Smooth muscle cell (in vitro differentiated cells): ENCODE measurements around the gene TNS2. TPM values are rescaled to one million over a fixed set of nuclear protein-coding genes. Genes with fewer than 3 reads are reported as not detected.

Experiments used
- DNase-seq: peaks from one replicate; lab custom pipeline; 2025; ENCODE audit not compliant: unreplicated experiment; lab: John Stamatoyannopoulos, UW
- H2AFZ ChIP-seq: fragments of 200-600 bp; sonication (generic); 2 replicates; pipeline ENCODE4 v1.6.0; 2016; ENCODE audit warnings: antibody characterized with exemption, low read depth, mild to moderate bottlenecking
- H3F3A ChIP-seq: fragments of 200-600 bp; sonication (generic); 2 replicates; pipeline ENCODE4 v1.6.0; 2017; ENCODE audit warnings: antibody characterized with exemption, low read depth
- H3K27ac ChIP-seq: fragments of 200-600 bp; sonication (generic); 2 replicates; pipeline ENCODE4 v1.5.1; 2016; ENCODE audit warnings: low read depth, mild to moderate bottlenecking
- H3K27me3 ChIP-seq: fragments of 200-600 bp; sonication (generic); 2 replicates; pipeline ENCODE4 v1.6.1; 2016; ENCODE audit warnings: low read depth, mild to moderate bottlenecking
- H3K36me3 ChIP-seq: fragments of 200-600 bp; sonication (generic); 2 replicates; pipeline ENCODE4 v1.5.1; 2016; ENCODE audit warnings: low read depth
- H3K4me1 ChIP-seq: fragments of 200-600 bp; sonication (generic); 2 replicates; pipeline ENCODE4 v1.5.1; 2016; ENCODE audit warnings: low read depth
- H3K4me2 ChIP-seq: fragments of 200-600 bp; sonication (generic); 2 replicates; pipeline ENCODE4 v1.6.0; 2016; ENCODE audit warnings: mild to moderate bottlenecking
- H3K4me3 ChIP-seq: fragments of 200-600 bp; sonication (generic); 2 replicates; pipeline ENCODE4 v1.5.1; 2016; ENCODE audit warnings: mild to moderate bottlenecking
- H3K79me2 ChIP-seq: fragments of 200-600 bp; sonication (generic); 2 replicates; pipeline ENCODE4 v1.6.0; 2016; ENCODE audit warnings: low read depth, mild to moderate bottlenecking
- H3K9ac ChIP-seq: fragments of 200-600 bp; sonication (generic); 2 replicates; pipeline ENCODE4 v1.6.0; 2016; ENCODE audit warnings: low read depth
- H3K9me3 ChIP-seq: fragments of 200-600 bp; sonication (generic); replicated peaks from 2 replicates; pipeline ENCODE4 v1.5.1; 2016; ENCODE audit warnings: low read depth
- H4K20me1 ChIP-seq: fragments of 200-600 bp; sonication (generic); 2 replicates; pipeline ENCODE4 v1.6.0; 2016; ENCODE audit warnings: low read depth
- WGBS: methylation state at CpG from one replicate; pipeline ENCODE4 v1.1.7; 2016; ENCODE audit warnings: low lambda C conversion rate; 5-methylcytosine and 5-hydroxymethylcytosine counted together
- polyA plus RNA-seq: library from polyadenylated mRNA; unstranded; fragments of >200 nt; fragmentation: Nextera tagmentation; extraction: Ambion mirVana; gene quantifications from 2 replicates; pipeline ENCODE4 v1.2.1, GENCODE V29; 2016
- total RNA-seq: library from RNA; depleted of rRNA; stranded (reverse); fragments of >200 nt; gene quantifications from 2 replicates; pipeline ENCODE4 v1.2.3, GENCODE V29; 2014
- TF ChIP-seq, protein P1 (sequence below): fragments of 200-600 bp; sonication (generic); IDR thresholded peaks from 2 replicates; pipeline ENCODE4 v1.5.1; 2017; ENCODE audit warnings: borderline replicate concordance, mild to moderate bottlenecking, antibody characterized with exemption; ENCODE audit not compliant: insufficient read depth, poor library complexity, severe bottlenecking

Gene TNS2
- 9.3 and 11.4 TPM in 2 replicates for total RNA-seq
- polyA plus RNA-seq, result 17.4 TPM in 2 replicates

DNA sequence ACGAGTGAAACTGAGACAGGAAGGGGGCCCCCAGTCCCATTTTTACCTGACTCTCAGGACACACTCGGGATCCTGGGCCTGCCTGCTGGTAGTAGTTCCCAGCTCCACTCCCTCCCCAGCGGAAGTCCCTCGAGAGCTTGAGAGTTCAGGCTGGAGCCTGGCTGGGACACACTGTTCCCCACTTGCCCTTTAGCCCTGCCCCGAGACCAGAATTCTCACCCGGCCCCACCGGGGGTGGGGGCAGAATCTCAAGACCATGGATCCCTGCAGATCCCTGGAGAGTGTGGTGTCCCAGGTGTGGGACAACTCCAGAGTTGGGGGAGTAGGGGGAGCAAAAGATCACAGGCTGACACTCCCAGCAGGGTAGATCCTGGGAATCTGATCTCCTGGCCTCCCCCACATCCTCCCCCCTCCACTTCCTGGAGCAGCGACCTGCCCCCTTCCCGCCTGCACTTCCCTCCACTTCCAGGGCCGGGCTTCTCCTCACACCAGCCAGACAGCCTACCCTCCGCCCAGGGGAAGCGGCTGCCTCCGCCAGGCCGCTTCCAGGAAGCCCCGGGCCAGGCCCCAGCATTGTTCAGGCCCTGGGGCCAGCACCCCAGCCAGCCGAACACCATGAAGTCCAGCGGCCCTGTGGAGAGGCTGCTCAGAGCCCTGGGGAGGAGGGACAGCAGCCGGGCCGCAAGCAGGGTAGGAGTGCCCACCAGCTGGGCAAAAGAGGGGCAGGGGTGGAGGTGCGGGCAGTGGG, at the start of gene TNS2:
Gene TNS2 (plus strand): TSS at position 495 of the 748 bp plus-strand sequence. CDS start 121 bp downstream, at position 616.
- DNase-seq, result no peak

GRCh38 chr12:53004178-53004577, 45.7 kb upstream of the TNS2 start:
- Histone ChIP-seq H3F3A (peaks cover 4% of the 10 kb centered on the region), H3K27me3 (no peaks in the 10 kb centered on the region), H3K36me3 (no peaks in the 10 kb centered on the region), H3K4me2 (peak overlapping the region; percentile 98), H2AFZ (peak overlapping the region; percentile 64), H3K9me3 (no peaks in the 10 kb centered on the region), H4K20me1 (peaks cover 24% of the 10 kb centered on the region), H3K4me3 (peak overlapping the region; percentile 36), H3K9ac (no peak overlapping the region), H3K79me2 (peaks cover 36% of the 10 kb centered on the region), H3K27ac (peak overlapping the region; percentile 78), H3K4me1 (peaks cover 32% of the 10 kb centered on the region)
- TF ChIP-seq, protein P1, sequence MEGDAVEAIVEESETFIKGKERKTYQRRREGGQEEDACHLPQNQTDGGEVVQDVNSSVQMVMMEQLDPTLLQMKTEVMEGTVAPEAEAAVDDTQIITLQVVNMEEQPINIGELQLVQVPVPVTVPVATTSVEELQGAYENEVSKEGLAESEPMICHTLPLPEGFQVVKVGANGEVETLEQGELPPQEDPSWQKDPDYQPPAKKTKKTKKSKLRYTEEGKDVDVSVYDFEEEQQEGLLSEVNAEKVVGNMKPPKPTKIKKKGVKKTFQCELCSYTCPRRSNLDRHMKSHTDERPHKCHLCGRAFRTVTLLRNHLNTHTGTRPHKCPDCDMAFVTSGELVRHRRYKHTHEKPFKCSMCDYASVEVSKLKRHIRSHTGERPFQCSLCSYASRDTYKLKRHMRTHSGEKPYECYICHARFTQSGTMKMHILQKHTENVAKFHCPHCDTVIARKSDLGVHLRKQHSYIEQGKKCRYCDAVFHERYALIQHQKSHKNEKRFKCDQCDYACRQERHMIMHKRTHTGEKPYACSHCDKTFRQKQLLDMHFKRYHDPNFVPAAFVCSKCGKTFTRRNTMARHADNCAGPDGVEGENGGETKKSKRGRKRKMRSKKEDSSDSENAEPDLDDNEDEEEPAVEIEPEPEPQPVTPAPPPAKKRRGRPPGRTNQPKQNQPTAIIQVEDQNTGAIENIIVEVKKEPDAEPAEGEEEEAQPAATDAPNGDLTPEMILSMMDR, result no peak
- no peak for DNase-seq
- 12% methylated on average over 5 of the region's 5 CpGs for WGBS

More for the DNA sequence above, at the start of gene TNS2:
- Histone ChIP-seq H3K27ac (peak within 1 kb of the TSS; percentile 86), H3K4me1 (peaks cover 43% of the 10 kb centered on the region), H3K4me3 (peak within 1 kb of the TSS; percentile 45), H3K4me2 (peak within 1 kb of the TSS; percentile 84), H3K9me3 (no peaks in the 10 kb centered on the region), H2AFZ (no peak within 1 kb of the TSS), H3K79me2 (peaks cover 12% of the 10 kb centered on the region), H3K27me3 (no peaks in the 10 kb centered on the region), H3K36me3 (no peaks in the 10 kb centered on the region), H3K9ac (peak within 1 kb of the TSS; percentile 17), H3F3A (peaks cover 25% of the 10 kb centered on the region), H4K20me1 (no peaks in the 10 kb centered on the region)
- WGBS, result 19% methylated on average over 15 of the region's 20 CpGs
- TF ChIP-seq, protein P1, result no peak

DNA sequence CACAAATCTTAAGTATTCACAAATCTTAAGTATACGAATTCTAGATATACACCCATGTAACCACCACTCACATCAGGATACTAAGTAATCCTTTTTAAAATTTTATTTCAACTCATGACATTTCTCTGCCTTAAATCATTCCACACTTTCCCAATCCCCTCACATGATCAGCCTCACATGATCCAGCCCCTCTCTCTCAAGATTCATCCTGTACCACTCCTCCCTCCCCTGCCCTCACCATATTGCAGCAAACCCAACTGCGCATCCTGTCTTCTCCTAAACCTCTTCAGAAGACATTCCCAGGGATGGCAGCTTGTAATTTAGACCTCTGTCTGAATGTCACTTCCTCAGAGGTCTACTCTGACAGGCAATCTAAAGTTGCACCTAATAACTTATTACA, 45.3 kb upstream of the TNS2 start:
- no peaks in the 10 kb centered on the region for H3K36me3 ChIP-seq
- TF ChIP-seq, protein P1, result no peak
- H2AFZ ChIP-seq, result peak overlapping the region; percentile 74
- H3K9ac ChIP-seq, result no peak overlapping the region
- H4K20me1 ChIP-seq, result peaks cover 28% of the 10 kb centered on the region
- peaks cover 4% of the 10 kb centered on the region for H3F3A ChIP-seq
- DNase-seq, result no peak
- no peaks in the 10 kb centered on the region for H3K27me3 ChIP-seq
- peaks cover 32% of the 10 kb centered on the region for H3K4me1 ChIP-seq
- peak overlapping the region; percentile 98 for H3K4me2 ChIP-seq
- peak overlapping the region; percentile 78 for H3K27ac ChIP-seq
- peak overlapping the region; percentile 99 for H3K4me3 ChIP-seq
- H3K79me2 ChIP-seq, result peaks cover 40% of the 10 kb centered on the region
- H3K9me3 ChIP-seq, result no peaks in the 10 kb centered on the region
- 35% methylated on average over 2 of the region's 2 CpGs for WGBS
